Neuronal stem cell (in vitro differentiated cells): ENCODE measurements around the gene ZNF346.
"Not testable (repeated sequence)": the region's sequence is repeated elsewhere in the genome, so short reads cannot be mapped to it uniquely, and the experiment has no call there.

Experiments
- DNase-seq: peaks from one replicate; pipeline ENCODE4 v3.0.0-alpha.2; 2013; ENCODE audit warnings: low spot score
- H2AFZ ChIP-seq: one replicate; pipeline ENCODE4 v1.6.1; 2013; ENCODE audit warnings: mild to moderate bottlenecking, low read length, inconsistent platforms
- H2AK5ac ChIP-seq: 2 replicates; pipeline ENCODE4 v1.6.1; 2013; ENCODE audit warnings: low read depth, mild to moderate bottlenecking, inconsistent platforms, low read length, moderate library complexity, mixed read lengths
- H2BK120ac ChIP-seq: 2 replicates; pipeline ENCODE4 v1.6.1; 2013; ENCODE audit warnings: low read depth, mild to moderate bottlenecking, inconsistent platforms, low read length, moderate library complexity, mixed read lengths
- H2BK12ac ChIP-seq: one replicate; pipeline ENCODE4 v1.6.1; 2013; ENCODE audit warnings: low read length, inconsistent platforms
- H2BK15ac ChIP-seq: 2 replicates; pipeline ENCODE4 v1.6.1; 2013; ENCODE audit warnings: mild to moderate bottlenecking, low read length, inconsistent platforms, mixed read lengths
- H2BK5ac ChIP-seq: one replicate; pipeline ENCODE4 v1.6.1; 2013; ENCODE audit warnings: inconsistent platforms, mild to moderate bottlenecking, low read length, moderate library complexity
- H3K14ac ChIP-seq: one replicate; pipeline ENCODE4 v1.6.1; 2013; ENCODE audit warnings: low read length, inconsistent platforms
- H3K18ac ChIP-seq: 2 replicates; pipeline ENCODE4 v1.6.1; 2013; ENCODE audit warnings: low read length, inconsistent platforms
- H3K23ac ChIP-seq: 2 replicates; pipeline ENCODE4 v1.6.1; 2013; ENCODE audit warnings: low read depth, mild to moderate bottlenecking, mixed read lengths, low read length, inconsistent platforms; ENCODE audit not compliant: poor library complexity
- H3K27ac ChIP-seq: replicated peaks from 3 replicates; pipeline ENCODE4 v1.5.1; 2013; ENCODE audit warnings: low read length, inconsistent platforms
- H3K27me3 ChIP-seq, 3 experiments: 2 replicates each; pipeline ENCODE4 v1.6.1; 2013; ENCODE audit warnings: low read length in 3 of 3, mild to moderate bottlenecking in 2 of 3, inconsistent platforms in 1 of 3, low read depth in 1 of 3, mixed read lengths in 1 of 3, moderate library complexity in 1 of 3; ENCODE audit not compliant: control insufficient read depth in 3 of 3, insufficient read depth in 3 of 3
- H3K36me3 ChIP-seq, 2 donors: replicated peaks in 1 of 2; 2 replicates each; pipeline ENCODE4 v1.6.1; 2013; ENCODE audit warnings: low read length in 2 of 2; ENCODE audit not compliant: control insufficient read depth in 2 of 2, insufficient read depth in 2 of 2
- H3K4ac ChIP-seq: 2 replicates; pipeline ENCODE4 v1.6.1; 2013; ENCODE audit warnings: inconsistent platforms, mild to moderate bottlenecking, low read length, moderate library complexity
- H3K4me1 ChIP-seq, 2 donors: 1 replicate in 1 of 2; 2 replicates in 1 of 2; pipeline ENCODE4 v1.6.1; 2013; ENCODE audit warnings: low read length in 2 of 2, low read depth in 1 of 2; ENCODE audit not compliant: control insufficient read depth in 2 of 2, insufficient read depth in 1 of 2
- H3K4me2 ChIP-seq: one replicate; pipeline ENCODE4 v1.6.1; 2013; ENCODE audit warnings: mild to moderate bottlenecking, low read length, inconsistent platforms; ENCODE audit not compliant: insufficient read depth, poor library complexity, severe bottlenecking
- H3K4me3 ChIP-seq, 2 donors: 2 replicates each; pipeline ENCODE4 v1.5.1; 2013; ENCODE audit warnings: low read length in 2 of 2, mild to moderate bottlenecking in 2 of 2, inconsistent platforms in 1 of 2, moderate library complexity in 1 of 2
- H3K79me1 ChIP-seq: one replicate; pipeline ENCODE4 v1.6.1; 2013; ENCODE audit warnings: low read depth, mild to moderate bottlenecking, inconsistent platforms, low read length, moderate library complexity
- H3K9ac ChIP-seq: one replicate; pipeline ENCODE4 v1.6.1; 2013; ENCODE audit warnings: mild to moderate bottlenecking, low read depth, low read length, inconsistent platforms; ENCODE audit not compliant: poor library complexity
- H3K9me3 ChIP-seq, 2 donors: replicated peaks in 1 of 2; 2 replicates each; pipeline versions ENCODE3 to v1.6.1; 2013; ENCODE audit warnings: low read length in 2 of 2, mild to moderate bottlenecking in 2 of 2, inconsistent platforms in 1 of 2, low read depth in 1 of 2, mixed read lengths in 1 of 2, moderate library complexity in 1 of 2; ENCODE audit not compliant: control insufficient read depth in 2 of 2, insufficient read depth in 1 of 2
- H4K8ac ChIP-seq: one replicate; pipeline ENCODE4 v1.6.1; 2013; ENCODE audit warnings: low read depth, mild to moderate bottlenecking, inconsistent platforms, low read length, moderate library complexity
- H4K91ac ChIP-seq: one replicate; pipeline ENCODE4 v1.6.1; 2013; ENCODE audit warnings: low read length, low read depth, mild to moderate bottlenecking, inconsistent platforms; ENCODE audit not compliant: poor library complexity
- WGBS, 2 donors: extraction: QIAGEN DNeasy Blood & Tissue Kit; methylation state at CpG; one replicate each; pipeline ENCODE4 v1.1.7; 2013; ENCODE audit warnings: missing lambda C conversion rate in 2 of 2, mixed read lengths in 1 of 2; ENCODE audit not compliant: insufficient read length in 2 of 2, insufficient replicate concordance in 1 of 2; ENCODE audit errors: extremely low coverage in 2 of 2; 5-methylcytosine and 5-hydroxymethylcytosine counted together

Gene ZNF346

DNA sequence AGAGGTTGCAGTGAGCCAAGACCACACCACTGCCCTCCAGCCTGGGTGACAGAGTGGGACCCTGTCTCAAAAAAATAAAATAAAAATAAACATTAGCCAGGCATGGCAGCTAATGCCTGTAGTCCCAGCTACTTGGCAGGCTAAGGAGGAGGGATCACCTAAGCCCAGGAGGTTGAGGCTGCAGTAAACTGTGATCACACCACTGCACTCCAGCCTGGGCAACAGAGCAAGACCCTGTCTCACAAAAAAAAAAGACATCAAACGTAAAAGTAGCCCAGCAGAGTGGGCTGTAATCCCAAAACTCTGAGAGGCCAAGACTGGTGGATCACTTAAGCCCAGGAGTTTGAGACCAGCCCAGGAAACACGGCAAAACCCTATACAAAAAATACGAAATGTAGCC lies 34.9 kb upstream of the ZNF346 start:
- H3K9me3 ChIP-seq: peaks cover 2 to 17% of the 10 kb centered on the region in 2 donors
- no peak overlapping the region for H3K18ac ChIP-seq
- no peak overlapping the region for H4K91ac ChIP-seq
- H3K4me1 ChIP-seq: no peaks in the 10 kb centered on the region
- peaks cover 2 to 5% of the 10 kb centered on the region in 2 donors for H3K36me3 ChIP-seq
- no peak overlapping the region for H4K8ac ChIP-seq
- peaks cover 7% of the 10 kb centered on the region for H3K79me1 ChIP-seq
- no peak overlapping the region for H2AFZ ChIP-seq
- H3K23ac ChIP-seq: no peak overlapping the region
- H3K4ac ChIP-seq: no peak overlapping the region
- no peak overlapping the region for H3K14ac ChIP-seq
- H3K27ac ChIP-seq: no peak overlapping the region
- no peak overlapping the region for H3K9ac ChIP-seq
- H3K4me3 ChIP-seq: no peak overlapping the region
- no peak overlapping the region for H2BK120ac ChIP-seq
- no CpG with 5 or more reads among the region's 3 CpGs for WGBS, 2 donors
- H2BK5ac ChIP-seq: no peak overlapping the region
- DNase-seq: no peak
- no peak overlapping the region for H2BK12ac ChIP-seq
- no peak overlapping the region for H2AK5ac ChIP-seq
- H3K27me3 ChIP-seq: no peaks in the 10 kb centered on the region
- no peak overlapping the region for H3K4me2 ChIP-seq
- H2BK15ac ChIP-seq: no peak overlapping the region

DNA sequence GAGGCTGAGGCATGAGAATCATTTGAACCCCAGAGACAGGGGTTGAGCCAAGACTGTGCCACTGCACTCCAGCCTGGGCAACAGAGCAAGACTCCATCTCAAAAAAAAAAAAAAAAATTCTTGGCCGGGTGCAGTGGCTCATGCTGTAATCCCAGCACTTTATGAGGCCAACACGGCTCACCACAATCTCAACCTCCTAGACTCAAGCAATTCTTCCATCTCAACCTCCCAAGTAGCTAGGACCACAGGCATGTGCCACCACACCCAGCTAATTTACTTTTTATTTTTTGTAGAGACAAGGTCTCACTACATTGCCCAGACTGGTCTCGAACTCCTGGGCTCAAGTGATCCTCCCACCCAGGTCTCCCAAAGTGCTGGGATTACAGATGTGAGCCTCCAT lies 29.4 kb upstream of the ZNF346 start:
- not testable (repeated sequence) for DNase-seq, H2AFZ ChIP-seq, H3K4me1 ChIP-seq, H2AK5ac ChIP-seq, H3K79me1 ChIP-seq, H2BK15ac ChIP-seq, H3K9ac ChIP-seq, H4K91ac ChIP-seq, H2BK12ac ChIP-seq, H3K27ac ChIP-seq, H3K18ac ChIP-seq, H2BK120ac ChIP-seq, H3K4ac ChIP-seq, H3K23ac ChIP-seq, H3K14ac ChIP-seq, H3K27me3 ChIP-seq, H3K4me3 ChIP-seq, H3K4me2 ChIP-seq, H3K36me3 ChIP-seq, H2BK5ac ChIP-seq, H4K8ac ChIP-seq
- WGBS, 2 donors: no CpG with 5 or more reads among the region's 3 CpGs
- peaks cover 8 to 18% of the 10 kb centered on the region in 2 donors for H3K9me3 ChIP-seq

DNA sequence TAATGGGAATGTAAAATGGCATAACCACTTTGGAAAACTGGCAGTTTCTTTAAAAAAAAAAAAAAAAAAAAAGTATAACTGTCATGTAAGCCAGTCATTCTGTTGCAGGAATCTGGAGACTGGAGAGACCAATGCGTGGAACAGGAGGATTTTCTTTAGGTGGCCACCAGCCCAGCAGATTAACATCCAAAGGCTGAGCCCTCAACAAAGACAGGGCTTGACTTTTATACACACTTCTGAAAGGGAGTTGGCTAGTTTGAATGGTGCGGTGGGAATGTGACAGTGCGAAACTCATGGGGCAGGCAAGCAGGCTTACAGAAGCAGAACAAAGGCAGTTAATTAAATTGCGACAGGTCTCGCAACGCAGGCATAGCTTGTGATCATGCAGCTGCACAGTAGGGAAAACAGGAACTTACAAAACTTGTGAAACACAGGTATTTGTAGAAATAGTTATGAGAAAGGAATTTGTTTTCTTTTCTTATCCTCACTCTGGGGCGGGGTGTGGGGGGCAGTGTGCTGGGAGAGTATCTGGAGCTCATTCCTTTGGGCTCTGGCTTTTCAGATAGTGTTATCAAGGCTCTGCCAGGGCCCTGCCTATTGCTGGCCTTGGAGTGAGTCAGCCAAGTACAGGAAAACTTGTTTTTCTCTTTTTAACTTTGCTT lies 27.9 kb upstream of the ZNF346 start:
- no peaks in the 10 kb centered on the region for H3K4me1 ChIP-seq
- no peak for DNase-seq
- peaks cover 8 to 16% of the 10 kb centered on the region in 2 donors for H3K9me3 ChIP-seq
- H2BK120ac ChIP-seq: no peak overlapping the region
- no CpG with 5 or more reads among the region's 7 CpGs for WGBS, 2 donors
- H3K27ac ChIP-seq: no peak overlapping the region
- H3K36me3 ChIP-seq: peaks cover 1 to 4% of the 10 kb centered on the region in 2 donors
- H3K23ac ChIP-seq: no peak overlapping the region
- no peak overlapping the region for H2AK5ac ChIP-seq
- H3K4me2 ChIP-seq: no peak overlapping the region
- peaks cover 4% of the 10 kb centered on the region for H3K79me1 ChIP-seq
- no peak overlapping the region for H3K4ac ChIP-seq
- H4K8ac ChIP-seq: no peak overlapping the region
- no peak overlapping the region for H2BK15ac ChIP-seq
- H2BK5ac ChIP-seq: no peak overlapping the region
- H3K14ac ChIP-seq: no peak overlapping the region
- no peaks in the 10 kb centered on the region for H3K27me3 ChIP-seq
- no peak overlapping the region for H2AFZ ChIP-seq
- H3K9ac ChIP-seq: no peak overlapping the region
- no peak overlapping the region for H3K4me3 ChIP-seq
- H4K91ac ChIP-seq: no peak overlapping the region
- H2BK12ac ChIP-seq: no peak overlapping the region
- H3K18ac ChIP-seq: no peak overlapping the region

DNA sequence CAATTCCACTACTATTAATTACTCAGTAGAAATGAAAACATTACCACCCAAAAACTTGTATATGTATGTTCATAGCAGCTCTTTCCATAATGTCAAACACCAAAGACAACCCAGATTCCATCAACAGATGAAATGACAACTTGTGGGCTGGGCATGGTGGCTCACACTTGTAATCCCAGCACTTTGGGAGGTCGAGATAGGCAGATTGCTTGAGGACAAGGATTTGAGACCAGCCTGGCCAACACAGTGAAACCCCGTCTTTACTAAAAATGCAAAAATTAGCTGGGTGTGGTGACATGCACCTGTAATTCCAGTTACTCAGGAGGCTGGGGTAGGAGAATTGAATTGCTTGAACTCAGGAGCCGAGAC lies 27.4 kb upstream of the ZNF346 start:
- H4K91ac ChIP-seq: no peak overlapping the region
- H2BK15ac ChIP-seq: no peak overlapping the region
- H3K36me3 ChIP-seq: peaks cover 1 to 4% of the 10 kb centered on the region in 2 donors
- H3K23ac ChIP-seq: no peak overlapping the region
- no peak overlapping the region for H3K4me3 ChIP-seq
- H3K4ac ChIP-seq: no peak overlapping the region
- H3K9ac ChIP-seq: no peak overlapping the region
- DNase-seq: no peak
- H3K79me1 ChIP-seq: peaks cover 4% of the 10 kb centered on the region
- H2AFZ ChIP-seq: no peak overlapping the region
- H2AK5ac ChIP-seq: no peak overlapping the region
- H3K27ac ChIP-seq: no peak overlapping the region
- H3K14ac ChIP-seq: no peak overlapping the region
- WGBS, 2 donors: no CpG with 5 or more reads among the region's 3 CpGs
- no peak overlapping the region for H3K18ac ChIP-seq
- H3K4me1 ChIP-seq: no peaks in the 10 kb centered on the region
- H4K8ac ChIP-seq: no peak overlapping the region
- no peak overlapping the region for H2BK12ac ChIP-seq
- H3K9me3 ChIP-seq: peaks cover 7 to 16% of the 10 kb centered on the region in 2 donors
- no peaks in the 10 kb centered on the region for H3K27me3 ChIP-seq
- H2BK120ac ChIP-seq: no peak overlapping the region
- no peak overlapping the region for H2BK5ac ChIP-seq
- no peak overlapping the region for H3K4me2 ChIP-seq
